GM21528 (cell line): ENCODE data around the gene ACOT9.
"Not testable (repeated sequence)": the region's sequence is repeated elsewhere in the genome, so short reads cannot be mapped to it uniquely, and the experiment has no call there.

Experiments used
- ATAC-seq: cut with Tn5 transposase; IDR thresholded peaks from one replicate; pipeline ENCODE4 v1.9.1; 2021; ENCODE audit warnings: mild to moderate bottlenecking, moderate library complexity; ENCODE audit not compliant: unreplicated experiment, low FRiP score

Gene ACOT9

GRCh38 chrX:23705235-23705634, 37.8 kb downstream of the ACOT9 start:
- ATAC-seq = no peak

- no peak for ATAC-seq
Observed at GRCh38 chrX:23704673-23705206, 38.3 kb downstream of the ACOT9 start.

- ATAC-seq = no peak
Observed at GRCh38 chrX:23699636-23700194, 43.4 kb downstream of the ACOT9 start.

- no peak for ATAC-seq
Observed at GRCh38 chrX:23694606-23695005, 48.5 kb downstream of the ACOT9 start.

GRCh38 chrX:23692166-23692565, 50.9 kb downstream of the ACOT9 start:
- ATAC-seq = no peak

- not testable (repeated sequence) for ATAC-seq
Observed at GRCh38 chrX:23676486-23676885, 66.6 kb downstream of the ACOT9 start.

GRCh38 chrX:23673108-23673507, 70.0 kb downstream of the ACOT9 start:
- ATAC-seq = no peak

GRCh38 chrX:23670528-23670927, 72.5 kb downstream of the ACOT9 start:
- ATAC-seq = no peak

- ATAC-seq = peak; percentile 48
Observed at GRCh38 chrX:23668335-23668734, 74.7 kb downstream of the ACOT9 start.

- peak; percentile 66 for ATAC-seq
Observed at GRCh38 chrX:23667239-23668177, 75.6 kb downstream of the ACOT9 start, which contains the start of gene PRDX4. Gene PRDX4, plus strand, starts transcription at chrX:23667493. Its CDS starts 78 bp downstream, at chrX:23667571.

- ATAC-seq = no peak
Observed at GRCh38 chrX:23666282-23666681, 76.8 kb downstream of the ACOT9 start.

- no peak for ATAC-seq
Observed at GRCh38 chrX:23664496-23664895, 78.6 kb downstream of the ACOT9 start.

GRCh38 chrX:23662853-23663252, 80.2 kb downstream of the ACOT9 start:
- ATAC-seq = peak; percentile 47

- ATAC-seq = no peak
Observed at GRCh38 chrX:23662187-23662586, 80.9 kb downstream of the ACOT9 start.

- ATAC-seq = no peak
Observed at GRCh38 chrX:23661671-23662070, 81.4 kb downstream of the ACOT9 start.

- no peak for ATAC-seq
Observed at GRCh38 chrX:23660766-23661132, 82.3 kb downstream of the ACOT9 start.

GRCh38 chrX:23660083-23660765, 82.9 kb downstream of the ACOT9 start:
- not testable (repeated sequence) for ATAC-seq

GRCh38 chrX:23659339-23659738, 83.7 kb downstream of the ACOT9 start:
- no peak for ATAC-seq

GRCh38 chrX:23656684-23657083, 86.4 kb downstream of the ACOT9 start:
- ATAC-seq = no peak

- no peak for ATAC-seq
Observed at GRCh38 chrX:23656091-23656490, 87.0 kb downstream of the ACOT9 start.
